ENCODE results near the gene ZNF839.
"Not testable (repeated sequence)": the region's sequence is repeated elsewhere in the genome, so short reads cannot be mapped to it uniquely, and the experiment has no call there.

ZNF839 gene

DNA sequence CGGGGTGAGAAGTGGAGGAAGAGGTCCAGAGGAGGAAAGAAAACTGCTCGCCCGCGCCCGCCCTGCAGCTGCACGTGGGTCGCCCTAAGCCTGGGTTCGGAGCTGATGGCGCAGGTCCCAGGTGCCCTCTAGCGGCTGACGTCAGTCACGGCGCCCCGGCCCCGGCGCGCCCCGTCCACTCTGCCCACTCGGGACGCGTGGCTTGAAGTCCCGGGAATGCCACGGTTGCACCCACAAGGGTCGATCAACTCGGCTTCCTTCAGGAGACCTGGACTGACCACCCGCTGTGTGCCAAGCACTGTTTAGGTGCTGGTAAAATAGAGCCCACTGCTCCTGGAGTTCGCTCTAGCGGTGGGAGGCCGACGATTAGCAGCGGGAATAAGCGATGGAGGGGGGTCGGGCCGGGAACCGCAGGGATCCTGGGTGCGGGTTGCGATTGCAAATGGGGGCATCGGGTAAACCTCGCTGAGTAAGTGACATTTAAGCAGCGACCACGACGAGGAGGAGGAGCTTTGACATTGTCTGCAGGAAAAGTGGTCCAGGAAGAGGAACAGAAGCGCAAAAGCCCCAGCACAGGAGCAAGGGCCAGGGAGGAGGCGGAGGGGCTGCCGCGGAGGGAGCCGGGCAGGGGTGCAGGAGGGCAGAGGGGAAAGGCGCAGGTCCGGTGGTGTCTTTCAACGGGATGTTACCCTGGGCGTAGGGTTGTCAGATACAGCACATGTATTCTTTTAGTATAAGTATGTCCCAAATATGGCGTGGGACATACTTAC lies 5.1 kb upstream of the ZNF839 start:
- DNase-seq = peak; percentile 16

DNA sequence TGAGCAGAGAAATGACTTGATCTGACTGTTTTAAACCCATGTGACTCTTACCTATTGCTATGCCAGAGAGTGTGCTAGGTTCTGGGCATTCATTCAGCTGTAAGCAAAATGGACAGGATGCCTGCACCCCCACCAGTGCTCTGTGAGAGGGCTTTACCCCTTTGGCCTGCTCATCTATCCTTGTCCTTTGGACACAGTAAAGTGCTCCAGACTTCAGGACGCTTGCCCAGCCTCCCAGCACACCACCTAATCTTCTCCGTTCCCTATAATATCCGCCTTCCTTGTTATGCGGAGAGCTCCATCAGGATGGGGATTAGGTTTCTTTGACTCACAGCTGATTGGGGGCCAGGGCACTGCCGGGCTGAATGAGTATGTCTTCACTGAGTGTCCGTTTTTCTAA lies 4.4 kb upstream of the ZNF839 start:
- DNase-seq = no peak

DNA sequence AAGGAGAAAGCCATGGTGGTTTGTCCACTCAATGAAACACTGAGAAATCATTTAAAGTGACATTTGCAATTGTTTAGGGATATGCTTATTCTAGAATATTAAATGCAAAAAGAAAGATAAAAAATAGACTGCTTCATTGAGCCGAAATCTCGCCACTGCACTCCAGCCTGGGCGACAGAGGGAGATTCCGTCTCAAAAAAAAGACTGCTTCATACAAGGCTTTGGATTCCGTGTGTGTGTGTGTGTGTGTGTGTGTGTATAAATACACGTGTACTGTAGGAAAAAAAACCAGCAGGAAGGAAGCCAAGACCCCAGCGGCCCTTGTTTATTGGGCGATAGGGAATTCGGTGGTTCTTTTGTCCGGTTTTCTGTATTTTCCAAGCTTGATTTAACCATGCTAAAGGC lies 3.2 kb upstream of the ZNF839 start:
- peak; percentile 4 for DNase-seq

DNA sequence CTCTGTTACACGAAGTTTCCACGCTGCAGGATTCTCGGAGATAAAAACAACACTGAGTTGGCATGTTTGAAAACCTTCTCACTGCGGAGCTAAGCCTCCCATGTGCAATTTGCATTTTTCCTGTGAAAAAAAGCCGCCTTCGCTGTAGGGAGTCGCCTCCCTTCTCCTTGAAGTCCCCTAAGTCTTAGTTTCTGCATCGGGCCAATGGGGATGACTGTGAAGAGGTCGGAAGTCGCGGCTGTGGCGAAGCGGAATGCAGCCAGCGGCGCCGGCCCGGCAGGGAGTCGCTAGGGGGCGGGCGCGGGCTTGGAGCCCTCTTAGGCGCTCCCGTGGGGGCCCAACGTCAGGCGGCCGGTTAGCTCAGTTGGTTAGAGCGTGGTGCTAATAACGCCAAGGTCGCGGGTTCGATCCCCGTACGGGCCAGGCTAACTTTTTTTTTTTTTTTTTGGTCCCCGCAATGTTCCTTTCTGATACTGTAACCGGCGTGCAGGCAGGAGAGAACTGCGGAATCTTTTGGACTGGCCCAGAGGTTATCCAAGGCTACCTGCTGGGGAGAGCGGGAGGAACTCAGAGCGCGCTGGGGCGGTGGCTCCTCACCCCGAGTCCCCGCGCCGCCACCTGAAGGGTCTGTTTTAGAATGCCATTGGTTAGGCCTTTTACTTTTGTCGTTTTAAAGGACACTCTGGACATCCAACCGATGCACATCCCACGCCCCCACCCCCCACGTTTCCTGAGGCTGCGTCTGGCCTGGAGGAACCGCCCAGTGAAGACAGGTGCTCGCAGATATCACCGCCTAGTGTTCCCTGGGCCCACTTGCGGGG lies 2.6 kb upstream of the ZNF839 start:
- DNase-seq = peak; percentile 59

DNA sequence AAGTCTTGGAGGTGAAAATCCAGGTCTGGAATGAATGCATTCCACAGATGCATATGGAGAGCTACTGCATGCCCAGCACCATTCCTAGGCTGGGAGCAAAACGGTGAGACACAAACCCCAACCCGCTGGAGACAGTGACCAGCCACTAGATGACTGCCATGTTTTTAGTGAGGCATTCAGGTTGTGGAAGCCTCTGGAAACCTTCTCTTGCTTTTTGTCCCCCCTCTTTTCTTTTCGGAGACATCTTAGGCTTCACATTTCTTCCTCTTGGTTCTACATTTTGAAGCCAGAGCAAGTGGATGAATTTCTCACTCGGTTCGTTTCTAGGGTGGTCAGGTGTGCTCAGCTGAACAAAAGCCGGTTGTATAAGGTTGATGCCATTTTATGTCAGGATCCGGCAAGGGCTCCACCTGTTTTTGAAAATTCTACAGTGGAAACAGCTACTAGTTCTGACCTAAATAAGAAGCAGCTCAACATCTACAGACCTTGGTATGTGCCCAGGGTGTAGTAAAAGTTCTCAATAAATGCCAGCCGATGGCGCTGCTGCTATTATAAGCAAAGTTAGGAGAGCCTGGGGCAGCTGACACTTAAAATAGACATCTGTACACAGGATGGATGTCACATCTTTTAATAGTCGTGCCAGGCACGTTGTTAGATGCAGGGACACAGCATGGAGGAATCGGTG lies 1.8 kb upstream of the ZNF839 start:
- no peak for DNase-seq

DNA sequence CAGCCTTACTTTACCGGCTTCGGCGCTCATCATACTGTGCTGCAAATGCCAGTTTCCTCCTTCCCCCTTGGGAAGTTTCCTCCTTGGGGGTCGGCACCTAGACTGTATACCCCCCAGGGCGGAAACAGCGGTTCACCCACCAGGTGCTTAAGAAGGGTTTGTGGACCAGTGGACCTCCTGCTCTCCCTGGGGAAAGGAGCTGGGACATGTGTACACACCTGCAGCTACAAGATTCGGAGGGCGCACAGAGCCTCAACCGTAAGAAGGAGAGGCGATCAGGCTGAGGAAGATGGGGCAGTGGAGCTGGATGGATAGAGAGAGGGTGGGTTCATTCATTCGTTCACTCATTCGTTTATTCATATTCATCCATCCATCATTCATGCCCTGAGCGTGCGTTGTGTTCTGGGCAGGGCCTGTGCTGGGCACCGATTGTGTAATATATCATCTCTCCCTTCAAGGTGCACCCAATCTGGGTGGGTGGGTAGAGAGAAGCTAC lies 717 bp upstream of the ZNF839 start:
- DNase-seq = no peak

DNA sequence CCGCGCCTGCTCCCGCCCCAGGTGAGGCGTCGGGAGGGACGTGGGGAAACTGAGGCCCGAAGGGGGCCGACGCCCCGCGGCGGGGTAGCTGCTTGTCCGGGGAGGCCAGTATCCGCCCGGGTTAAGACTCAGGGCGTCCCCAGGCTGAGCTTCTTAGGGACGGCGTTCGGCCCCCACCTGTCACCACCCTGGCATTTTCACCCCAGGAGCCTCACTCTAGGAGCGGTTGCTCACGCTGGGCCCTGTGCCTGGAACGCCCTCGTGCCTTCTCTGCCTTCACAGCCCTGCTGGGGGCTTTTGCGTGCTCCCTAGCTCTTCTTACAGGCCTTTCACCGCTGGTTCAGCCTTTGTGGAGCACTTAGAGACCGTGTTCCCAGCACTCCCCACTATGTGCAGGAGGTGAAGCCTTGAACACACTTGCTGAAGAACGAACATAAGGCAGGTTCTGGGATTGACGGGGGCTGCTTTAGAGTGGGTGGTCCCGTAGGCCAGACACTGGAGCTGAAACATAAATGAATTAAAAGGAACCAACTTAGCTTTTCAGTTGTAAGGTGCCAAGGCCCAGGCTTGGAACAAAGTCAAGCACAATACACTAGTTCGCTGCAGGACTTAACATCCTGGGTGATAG lies 601 bp downstream of the ZNF839 start:
- no peak for DNase-seq

DNA sequence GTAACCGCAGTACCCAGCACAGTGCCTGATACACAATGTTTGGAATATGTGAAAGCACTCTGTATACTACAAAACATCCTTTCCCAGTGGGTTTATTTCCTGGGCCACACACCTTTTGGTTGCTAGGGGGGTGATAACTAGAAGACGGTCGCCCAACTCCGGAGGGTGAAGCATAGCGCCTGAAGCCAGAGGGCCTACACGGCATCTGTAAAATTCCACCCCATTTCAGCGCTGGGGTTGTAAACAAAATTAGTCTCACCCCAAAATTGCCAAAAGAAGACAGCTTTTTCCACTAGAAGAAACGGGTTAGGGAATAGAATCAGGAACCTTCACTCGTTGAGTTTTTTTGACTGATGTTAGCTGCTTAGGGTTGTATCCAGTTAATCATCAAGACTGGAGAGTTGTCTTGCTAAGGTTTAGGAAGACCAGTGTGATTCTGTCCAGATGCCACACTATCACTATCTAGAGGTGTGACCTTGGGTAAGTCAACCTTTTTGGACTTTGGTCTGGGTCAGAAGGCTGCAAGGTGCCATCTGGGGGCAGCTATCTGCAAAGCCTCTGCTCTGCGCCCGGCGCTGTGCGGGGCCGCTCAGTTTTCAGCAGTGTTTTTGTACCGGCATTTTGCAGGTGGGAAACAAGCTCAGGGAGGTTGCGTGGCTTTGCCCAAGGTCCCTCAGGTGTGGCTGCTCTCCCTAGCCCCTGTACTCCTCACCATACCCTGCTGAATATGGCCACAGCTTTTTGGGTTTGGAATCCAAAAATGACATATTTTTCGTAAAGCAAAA lies 1.3 kb downstream of the ZNF839 start:
- no peak for DNase-seq

DNA sequence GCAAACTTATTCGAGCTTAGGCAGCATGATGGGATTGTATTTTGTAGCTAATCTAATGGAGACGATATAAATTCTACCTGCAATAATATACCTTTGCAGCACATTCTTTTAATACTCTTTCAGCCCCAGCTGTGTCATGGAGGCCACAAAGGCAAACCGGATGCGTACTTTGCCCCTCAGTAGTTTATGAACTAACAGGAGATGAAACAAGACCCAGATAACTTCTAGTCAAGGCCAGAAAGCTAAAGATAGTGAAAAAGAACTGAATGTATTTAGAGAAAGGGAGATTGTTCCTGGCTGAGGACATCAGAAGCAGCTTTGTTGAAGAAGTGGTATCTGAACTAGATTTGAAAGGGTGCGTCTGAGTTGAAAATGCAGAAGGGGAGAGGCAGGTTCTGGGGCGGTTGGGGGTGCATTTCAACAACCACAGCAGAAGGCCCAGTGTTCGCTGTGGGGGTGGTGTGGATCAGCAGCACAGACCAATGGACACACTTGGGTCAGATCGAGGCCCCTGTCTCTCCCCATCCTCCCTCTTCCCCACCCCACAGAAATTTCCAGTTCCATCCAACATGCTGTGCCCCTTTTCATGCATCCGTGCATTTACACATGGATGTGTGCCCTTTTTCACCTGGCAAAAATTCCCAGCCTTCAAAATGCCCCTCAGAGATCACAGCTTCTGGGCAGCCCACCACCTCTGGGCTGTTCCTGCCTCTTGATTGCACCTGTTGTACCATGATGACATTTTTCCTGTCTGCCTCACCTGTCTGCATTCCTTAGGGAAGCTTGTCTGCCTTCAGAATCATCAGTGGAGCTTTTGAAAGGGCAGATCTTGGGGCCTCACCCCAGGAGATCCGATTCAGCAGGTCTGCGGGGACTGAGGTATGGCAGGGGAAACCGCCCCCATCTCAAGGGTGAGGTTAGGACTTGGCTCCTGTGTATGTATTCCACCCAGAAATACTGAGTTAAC lies 2.2 kb downstream of the ZNF839 start:
- DNase-seq = no peak

DNA sequence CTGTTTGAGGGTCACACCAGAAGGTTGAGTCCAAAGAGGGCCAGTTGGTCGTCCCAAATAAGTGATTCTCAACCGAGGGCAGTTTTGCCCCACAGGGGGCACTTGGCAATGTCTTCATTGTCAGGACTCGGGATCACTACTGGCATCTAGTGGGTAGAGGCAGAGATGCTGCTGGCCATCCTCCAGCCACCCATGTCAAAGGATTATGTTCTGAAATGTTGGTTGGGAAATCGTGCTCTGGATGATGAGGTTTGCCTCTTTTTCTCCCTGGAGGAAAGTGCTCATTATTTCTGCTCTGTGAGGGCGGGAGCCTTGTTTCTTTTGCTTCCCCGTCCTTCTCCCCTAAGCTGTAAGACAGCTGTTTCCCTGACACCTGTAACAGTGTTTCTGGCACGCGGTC lies 3.6 kb downstream of the ZNF839 start:
- DNase-seq = peak; percentile 4

DNA sequence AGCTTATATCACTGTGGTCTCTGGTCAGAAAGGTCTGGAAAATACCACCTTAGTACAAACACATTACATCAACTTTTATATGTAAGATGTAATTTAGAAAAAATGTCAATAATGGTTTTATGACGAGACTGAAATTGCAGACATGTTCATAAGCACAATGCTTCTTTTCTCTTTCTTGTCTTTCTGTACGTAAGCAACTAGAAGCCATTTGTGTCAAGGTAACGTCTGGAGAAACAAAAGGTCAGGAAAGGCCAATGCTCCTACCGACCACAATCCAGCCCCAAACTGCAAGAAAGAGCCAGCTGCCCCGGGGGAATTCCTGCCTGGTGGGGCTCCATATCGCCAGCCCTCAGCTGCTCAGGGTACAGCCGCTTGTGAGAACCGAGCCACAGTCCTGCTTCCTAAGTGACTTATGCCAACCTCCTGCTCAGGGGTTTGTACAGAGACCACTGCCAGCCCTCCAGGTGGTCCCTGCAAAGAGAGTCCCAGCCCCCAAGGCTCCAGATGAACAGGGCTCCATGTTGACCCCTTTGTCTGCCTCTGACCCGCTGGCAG lies 6.3 kb downstream of the ZNF839 start:
- DNase-seq = no peak

DNA sequence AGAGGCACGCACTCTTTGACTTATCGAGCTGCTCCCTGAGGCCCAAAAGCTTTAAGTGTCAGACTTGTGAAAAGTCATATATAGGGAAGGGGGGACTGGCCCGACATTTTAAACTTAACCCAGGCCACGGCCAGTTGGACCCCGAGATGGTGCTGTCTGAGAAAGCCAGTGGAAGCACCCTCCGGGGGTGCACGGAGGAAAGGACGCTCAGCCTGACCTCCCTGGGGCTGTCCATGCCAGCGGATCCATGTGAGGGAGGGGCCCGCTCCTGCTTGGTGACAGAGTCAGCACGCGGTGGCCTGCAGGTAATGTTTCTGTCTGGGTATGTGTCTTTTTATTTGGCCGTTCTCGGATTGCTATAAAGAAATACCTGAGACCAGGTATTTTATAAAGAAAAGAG lies 7.0 kb downstream of the ZNF839 start:
- no peak for DNase-seq

DNA sequence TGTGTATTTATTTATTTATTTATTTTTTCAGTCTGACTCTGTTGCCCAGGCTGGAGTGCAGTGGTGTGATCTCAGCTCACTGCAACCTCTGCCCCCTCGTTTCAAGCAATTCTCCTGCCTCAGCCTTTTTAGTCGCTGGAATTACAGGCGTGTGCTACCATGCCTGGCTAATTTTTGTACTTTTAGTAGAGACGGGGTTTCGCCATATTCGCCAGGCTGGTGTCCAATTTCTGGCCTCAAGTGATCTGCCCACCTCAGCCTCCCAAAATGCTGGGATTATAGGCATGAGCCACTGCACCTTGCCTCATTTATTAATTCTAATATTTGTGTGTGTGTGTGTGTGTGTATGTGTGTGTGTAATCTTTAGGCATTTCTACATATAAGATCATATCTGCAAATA lies 9.8 kb downstream of the ZNF839 start:
- not testable (repeated sequence) for DNase-seq

DNA sequence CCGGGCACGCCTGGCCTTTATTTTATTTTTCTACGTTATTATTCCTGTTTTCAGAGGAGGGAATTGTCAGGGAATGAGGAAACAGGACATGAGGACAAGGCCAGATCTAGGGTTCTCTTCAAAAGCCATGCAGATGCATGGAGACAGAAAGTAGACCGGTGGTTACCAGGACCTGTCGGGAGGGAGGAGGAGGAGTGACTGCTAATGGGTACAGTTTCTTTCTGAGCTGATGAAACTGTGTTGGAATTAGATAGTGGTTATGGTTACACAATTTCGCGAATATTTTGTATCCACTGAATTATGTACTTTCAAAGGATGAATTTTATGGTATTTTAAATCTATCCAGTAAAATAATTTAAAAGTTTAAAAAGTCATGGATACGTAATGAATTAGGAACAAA lies 11.3 kb downstream of the ZNF839 start:
- no peak for DNase-seq

DNA sequence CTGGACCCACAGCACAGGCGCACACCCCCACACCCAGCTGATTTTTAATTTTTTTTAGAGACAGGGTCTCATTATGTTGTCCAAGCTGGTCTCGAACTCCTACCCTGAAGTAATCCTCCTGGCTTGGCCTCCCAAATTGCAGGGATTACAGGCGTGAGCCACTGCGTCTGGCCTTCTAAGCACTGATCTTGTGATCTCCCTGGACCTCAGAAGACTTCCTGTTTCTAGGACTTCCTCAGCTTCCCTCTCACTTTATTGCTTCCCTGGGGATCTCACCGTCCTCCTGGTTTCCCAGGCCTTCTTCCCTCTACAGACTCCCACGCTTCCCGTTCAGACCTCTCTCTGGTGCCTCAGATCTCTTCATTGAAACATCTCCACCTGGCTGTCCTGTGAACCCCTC lies 13.8 kb downstream of the ZNF839 start:
- DNase-seq = no peak

DNA sequence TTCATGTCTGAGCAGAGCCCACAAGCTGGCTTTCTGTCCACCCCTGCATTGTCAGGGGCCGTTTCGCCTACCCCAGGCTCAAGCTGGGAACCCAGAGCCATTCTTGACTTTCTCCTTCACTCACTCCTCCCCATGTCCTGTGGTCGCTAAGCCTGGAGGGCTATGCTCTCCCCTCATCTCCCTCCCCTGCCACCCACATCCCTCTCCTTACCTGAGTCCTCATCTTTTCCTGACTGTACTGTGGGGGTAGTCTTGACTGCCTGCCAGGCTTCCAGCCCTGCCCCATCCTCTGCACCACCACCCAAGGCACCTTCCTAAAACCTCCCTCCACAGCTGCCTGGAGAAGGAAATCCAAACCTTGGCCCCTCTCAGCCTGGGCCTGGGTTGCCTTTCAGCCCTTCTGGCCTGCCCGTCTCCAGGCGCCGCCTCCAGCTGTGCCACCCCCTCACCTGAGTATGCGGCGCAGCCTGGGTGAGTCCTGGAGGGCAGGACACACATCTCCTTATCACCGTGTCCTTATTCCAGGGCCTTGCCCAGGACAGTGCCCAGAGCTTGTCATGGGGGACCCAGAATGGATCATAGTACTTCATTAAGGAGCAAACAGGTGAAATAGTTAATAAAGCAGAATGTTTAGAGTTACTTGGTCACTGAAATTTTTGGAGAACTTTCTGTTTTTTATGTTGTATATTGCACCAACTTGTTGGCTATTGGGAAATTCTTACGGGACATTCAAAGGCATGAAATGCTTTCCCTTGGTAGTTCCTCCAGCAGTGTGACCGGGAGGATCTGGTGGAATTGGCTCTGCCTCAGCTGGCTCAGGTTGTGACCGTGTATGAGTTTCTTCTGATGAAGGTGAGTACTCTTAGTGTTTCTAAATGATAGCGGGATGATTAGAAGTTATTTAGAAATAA lies 14.5 kb downstream of the ZNF839 start:
- no peak for DNase-seq

DNA sequence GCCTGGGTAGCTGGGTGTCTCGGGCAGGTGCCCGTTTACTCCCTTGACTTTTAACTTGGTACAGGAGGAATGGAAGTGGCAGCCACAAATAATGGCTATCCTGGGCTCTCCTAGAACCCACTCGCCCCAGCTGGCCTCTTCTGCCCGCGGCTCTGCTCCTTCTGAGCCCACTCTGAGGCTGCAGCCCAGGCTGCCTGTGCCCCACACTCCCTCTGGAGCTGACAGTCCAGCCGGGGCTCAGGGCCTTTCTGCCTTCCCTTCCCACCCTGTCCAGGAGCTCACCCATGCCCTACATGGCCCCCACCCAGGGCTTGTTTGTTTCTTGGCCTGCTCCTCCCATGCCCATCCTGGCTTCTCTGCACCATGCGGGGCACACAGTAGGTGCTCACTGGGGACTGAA lies 15.6 kb downstream of the ZNF839 start:
- DNase-seq = no peak

DNA sequence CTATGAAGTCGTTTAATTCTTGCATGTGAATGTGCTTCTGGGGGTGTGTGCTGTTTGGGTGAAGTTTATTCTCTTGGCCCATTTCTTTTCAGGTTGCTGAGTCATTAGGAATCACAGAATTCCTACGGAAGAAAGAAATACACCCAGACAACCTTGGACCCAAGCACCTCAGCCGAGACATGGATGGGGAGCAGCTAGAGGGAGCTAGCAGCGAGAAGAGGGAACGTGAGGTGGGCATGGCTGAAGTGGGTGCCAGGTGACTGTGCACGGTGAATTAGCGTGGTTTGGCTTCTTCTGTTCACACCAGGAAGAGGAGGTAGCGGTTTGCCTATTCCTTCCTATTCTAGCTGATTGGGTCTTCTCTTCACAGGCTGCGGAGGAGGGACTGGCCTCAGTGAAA lies 19.2 kb downstream of the ZNF839 start:
- DNase-seq = no peak

DNA sequence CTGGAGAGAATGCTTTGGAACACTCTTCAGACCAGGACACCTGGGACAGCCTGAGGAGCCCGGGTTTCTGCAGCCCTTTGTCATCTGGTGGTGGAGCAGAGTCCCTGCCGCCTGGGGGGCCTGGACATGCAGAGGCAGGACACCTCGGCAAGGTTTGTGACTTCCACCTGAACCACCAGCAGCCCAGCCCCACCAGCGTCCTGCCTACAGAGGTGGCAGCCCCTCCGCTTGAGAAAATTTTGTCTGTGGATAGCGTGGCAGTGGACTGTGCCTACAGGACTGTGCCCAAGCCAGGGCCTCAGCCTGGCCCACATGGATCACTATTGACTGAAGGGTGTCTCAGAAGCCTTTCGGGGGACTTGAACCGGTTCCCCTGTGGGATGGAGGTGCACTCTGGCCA lies 22.0 kb downstream of the ZNF839 start:
- DNase-seq = no peak

DNA sequence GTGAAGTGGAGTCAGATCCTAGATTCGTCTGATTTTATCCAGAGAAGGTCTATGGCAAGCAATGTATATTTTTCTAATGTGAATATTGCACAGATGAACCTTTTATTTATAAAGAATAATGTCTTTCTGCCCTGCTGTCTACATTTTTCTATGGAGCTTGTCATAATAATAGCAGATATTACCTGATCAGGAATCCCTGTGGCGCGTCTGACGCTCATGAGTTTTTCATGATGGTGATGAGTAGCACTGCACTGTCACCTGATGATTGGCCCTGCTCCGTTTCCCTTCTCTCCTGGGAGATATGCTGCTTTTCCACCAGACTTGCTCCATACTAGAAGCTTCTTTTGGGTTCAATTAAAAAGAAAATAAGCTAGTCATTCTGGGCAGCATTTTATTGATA lies 22.7 kb downstream of the ZNF839 start:
- DNase-seq = no peak

All from NCI-H2029 (cell line).